AG04450 (cell line): ENCODE data around the gene IL4R. TPM values are rescaled to one million over a fixed set of nuclear protein-coding genes. Genes with fewer than 3 reads are reported as not detected.

Experiments used
- CTCF ChIA-PET: fragments of 300-600, 350-600 bp; formaldehyde crosslinking; extraction: SDS; loops from one replicate; lab custom pipeline; 2022; ENCODE audit warnings: antibody characterized with exemption, inconsistent platforms; lab: Charles Lee
- POLR2A ChIA-PET: fragments of 350-600 bp; formaldehyde crosslinking; extraction: SDS; loops from one replicate; lab custom pipeline; 2021; ENCODE audit warnings: antibody characterized with exemption, inconsistent platforms; lab: Yijun Ruan, JAX
- DNase-seq: peaks from one replicate; pipeline ENCODE4 v3.0.0-alpha.2; 2011; ENCODE audit warnings: low read depth, low spot score
- H3K27ac ChIP-seq: one replicate; pipeline ENCODE4 v1.5.1; 2012; ENCODE audit warnings: low read depth, low read length, control low read depth
- H3K27me3 ChIP-seq: one replicate; pipeline ENCODE4 v1.6.0; 2012; ENCODE audit warnings: low read length; ENCODE audit not compliant: control insufficient read depth, insufficient read depth
- H3K4me3 ChIP-seq: 2 replicates; pipeline ENCODE4 v1.5.1; 2011; ENCODE audit warnings: mild to moderate bottlenecking, low read depth, low read length, control low read depth
- H3K9me3 ChIP-seq: 2 replicates; pipeline ENCODE4 v1.5.1; 2012; ENCODE audit warnings: low read length; ENCODE audit not compliant: control insufficient read depth, insufficient read depth
- CTCF ChIP-seq: IDR thresholded peaks from 2 replicates; pipeline ENCODE4 v1.5.1; 2011; ENCODE audit warnings: low read depth, low read length, control low read depth, inconsistent platforms
- polyA plus RNA-seq: library from polyadenylated mRNA; depleted of rRNA; stranded (reverse); fragments of >200 nt; gene quantifications from 2 replicates; pipeline ENCODE4 v1.2.3, GENCODE V29; 2011

Gene IL4R
- polyA plus RNA-seq, 1 experiment = 31.1 TPM

DNA sequence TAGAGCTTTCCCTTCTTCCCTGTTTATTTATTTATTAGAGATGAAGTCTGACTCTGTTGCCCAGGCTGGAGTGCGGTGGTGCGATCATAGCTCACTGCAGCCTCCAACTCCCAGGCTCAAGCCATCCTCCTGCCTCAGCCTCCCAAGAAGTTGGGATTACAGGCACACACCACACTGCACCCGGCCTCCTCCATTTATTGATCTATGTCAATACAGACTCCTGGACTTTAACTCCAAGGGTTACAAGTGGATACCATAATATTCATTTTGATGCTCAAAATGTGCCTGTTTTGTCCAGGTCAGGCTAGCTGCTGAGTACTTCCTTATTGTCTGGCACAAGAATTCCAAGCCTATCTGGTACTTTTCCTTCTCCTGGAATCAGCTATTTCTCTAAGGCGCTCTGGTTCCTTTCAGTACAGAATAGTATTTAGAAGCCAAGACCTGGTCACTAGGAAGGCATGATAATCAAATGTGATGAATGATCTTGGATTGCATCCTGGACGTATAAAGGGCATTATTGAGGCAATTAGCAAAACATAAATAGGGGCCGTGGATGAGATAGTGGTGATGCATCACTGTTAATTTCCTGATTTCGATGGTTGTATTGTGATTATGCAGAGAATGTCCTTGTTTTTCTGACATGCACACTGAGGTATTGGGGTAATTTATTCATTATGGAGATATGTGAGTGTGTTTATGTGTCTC, 21.7 kb downstream of the IL4R start:
- ChIA-PET CTCF (interaction anchor here (1.2 kb wide), 1 partner anchor 100 kb away, joined by 9 read pairs; no protein-coding TSS in a partner anchor), POLR2A (interaction anchor here (0.6 kb wide), 1 partner anchor 42 kb away, joined by 4 read pairs; no protein-coding TSS in a partner anchor)
- H3K4me3 ChIP-seq = no peak overlapping the region
- no peak for DNase-seq
- no peaks in the 10 kb centered on the region for H3K27me3 ChIP-seq
- no peak for TF ChIP-seq CTCF
- H3K9me3 ChIP-seq = peaks cover 5% of the 10 kb centered on the region; the same call in 1 of the 2 replicates
- H3K27ac ChIP-seq = no peak overlapping the region

DNA sequence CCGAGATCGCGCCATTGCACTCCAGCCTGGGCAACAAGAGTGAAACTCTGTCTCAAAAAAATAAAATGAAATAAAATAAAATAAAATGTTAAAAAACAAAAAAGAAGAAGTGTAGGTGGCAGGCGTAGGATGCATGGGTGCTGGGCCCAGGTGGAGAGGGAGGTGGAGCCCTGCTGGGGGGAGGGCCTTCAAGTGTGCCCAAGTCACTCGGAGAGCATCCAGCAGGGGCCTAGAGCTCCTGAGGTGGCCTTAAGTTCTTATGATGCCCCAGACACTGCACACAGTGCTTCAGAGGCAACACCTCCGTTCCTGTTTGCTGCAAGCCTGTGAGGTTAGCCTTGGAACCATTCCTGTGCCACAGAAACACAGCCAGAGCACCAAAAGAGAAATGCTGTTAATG, 23.2 kb downstream of the IL4R start:
- no peak for DNase-seq
- ChIA-PET CTCF (no interaction called here), POLR2A (no interaction called here)
- Histone ChIP-seq H3K4me3 (no peak overlapping the region), H3K9me3 (peaks cover 5% of the 10 kb centered on the region; the same call in 1 of the 2 replicates), H3K27ac (no peak overlapping the region), H3K27me3 (no peaks in the 10 kb centered on the region)
- no peak for TF ChIP-seq CTCF

DNA sequence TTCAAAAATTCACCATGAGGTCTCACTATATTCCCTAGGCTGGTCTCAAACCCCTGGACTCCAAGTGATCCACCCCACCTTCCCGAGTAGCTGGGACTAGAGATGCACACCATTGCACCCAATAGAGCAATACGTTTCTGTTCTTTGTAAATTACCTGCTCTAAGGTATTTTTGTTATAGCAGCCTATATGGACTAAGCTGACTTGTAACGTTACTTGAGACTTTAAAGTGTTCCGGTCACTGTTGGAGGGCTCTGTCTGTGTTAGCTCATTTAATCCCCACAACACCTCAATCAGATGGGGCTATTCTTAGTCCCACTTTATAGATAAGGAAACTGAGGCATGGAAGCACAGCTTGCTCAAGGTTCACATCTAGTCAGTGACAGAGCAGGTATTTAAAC, 25.4 kb downstream of the IL4R start:
- TF ChIP-seq CTCF = no peak
- Histone ChIP-seq H3K27me3 (no peaks in the 10 kb centered on the region), H3K9me3 (peaks cover 5% of the 10 kb centered on the region), H3K27ac (no peak overlapping the region), H3K4me3 (no peak overlapping the region)
- POLR2A ChIA-PET = no interaction called here
- no peak for DNase-seq
- CTCF ChIA-PET = interaction anchor here (1.4 kb wide), 1 partner anchor 104 kb away, joined by 3 read pairs; no protein-coding TSS in a partner anchor

DNA sequence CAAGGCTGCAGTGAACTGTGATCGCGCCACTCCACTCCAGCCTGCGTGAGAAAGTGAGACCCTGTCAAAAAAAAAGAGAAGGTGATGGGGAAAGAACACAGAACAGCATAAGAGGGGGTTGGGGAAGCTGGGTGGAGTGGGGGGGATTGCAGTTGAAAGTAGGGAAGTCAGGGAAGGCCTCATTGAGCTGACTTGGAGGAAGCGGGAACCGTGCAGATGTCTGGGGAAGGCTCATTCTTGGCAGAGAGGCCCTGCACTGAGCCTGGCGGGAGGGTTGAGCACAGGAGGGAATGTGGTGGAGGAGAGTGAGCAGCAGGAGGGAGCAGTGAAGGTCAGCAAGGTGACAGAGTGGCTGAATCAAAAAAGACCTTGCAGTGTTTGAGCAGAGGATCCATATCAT, 26.9 kb downstream of the IL4R start:
- H3K4me3 ChIP-seq = no peak overlapping the region
- CTCF ChIA-PET = interaction anchor here (0.7 kb wide), 1 partner anchor 106 kb away, joined by 3 read pairs; no protein-coding TSS in a partner anchor
- POLR2A ChIA-PET = no interaction called here
- DNase-seq = no peak
- no peaks in the 10 kb centered on the region for H3K27me3 ChIP-seq
- H3K9me3 ChIP-seq = peaks cover 5% of the 10 kb centered on the region
- no peak overlapping the region for H3K27ac ChIP-seq
- TF ChIP-seq CTCF = no peak

DNA sequence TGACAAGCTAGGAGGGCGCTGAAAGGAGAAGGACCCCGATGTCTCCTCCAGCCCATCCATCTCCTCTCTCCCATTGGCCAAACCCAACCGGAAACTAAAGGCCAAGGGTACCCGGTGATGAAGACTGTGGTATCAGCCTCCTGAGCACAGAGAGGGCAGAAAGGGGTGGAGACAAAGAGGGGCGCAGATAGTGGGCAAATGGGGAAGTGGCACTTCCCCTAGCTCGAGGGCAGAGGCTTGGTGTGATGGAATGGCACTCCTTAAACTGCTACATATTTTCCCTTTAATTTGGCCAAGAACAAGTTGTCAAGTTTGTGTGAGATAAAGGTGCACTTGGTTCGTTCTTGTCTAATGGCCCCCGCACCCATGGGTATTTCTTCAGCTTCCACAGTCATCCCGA, 27.8 kb downstream of the IL4R start:
- peaks cover 5% of the 10 kb centered on the region for H3K9me3 ChIP-seq
- no peak for DNase-seq
- CTCF ChIA-PET = no interaction called here
- H3K4me3 ChIP-seq = no peak overlapping the region
- POLR2A ChIA-PET = no interaction called here
- no peak for TF ChIP-seq CTCF
- H3K27ac ChIP-seq = no peak overlapping the region
- H3K27me3 ChIP-seq = no peaks in the 10 kb centered on the region
